GM12878 (cell line): ENCODE results near the gene MMP10. TPM values are rescaled to one million over a fixed set of nuclear protein-coding genes. Genes with fewer than 3 reads are reported as not detected.

Source experiments
- ATAC-seq: fragments of 200-7000 bp; cut with Tn5 transposase; 3 replicates; pipeline ENCODE4 v1.9.1; 2020; ENCODE audit warnings: mild to moderate bottlenecking, moderate library complexity
- BruUV-seq: library from RNA; stranded (reverse); fragments of 400-500 nt; replicated peaks from 2 replicates; lab custom pipeline; 2021; lab: Mats Ljungman, UMichigan
- CTCF ChIA-PET: fragments of 300-600 bp; sonication (Branson Sonifier 250); formaldehyde crosslinking; extraction: SDS; loops from one replicate; lab custom pipeline; 2021; ENCODE audit warnings: inconsistent platforms; lab: Yijun Ruan, JAX
- POLR2A ChIA-PET: fragments of 350-600 bp; formaldehyde crosslinking; extraction: SDS; loops from one replicate; lab custom pipeline; 2021; ENCODE audit warnings: inconsistent platforms; lab: Charles Lee
- RAD21 ChIA-PET: fragments of 300-600 bp; sonication (Branson Sonifier 250); formaldehyde crosslinking; loops from one replicate; lab custom pipeline; 2023; ENCODE audit warnings: antibody characterized with exemption; ENCODE audit not compliant: unreplicated experiment; lab: Charles Lee
- SMC1A ChIA-PET: fragments of 300-600 bp; sonication (Branson Sonifier 250); formaldehyde crosslinking; loops from one replicate; lab custom pipeline; 2023; ENCODE audit not compliant: unreplicated experiment, uncharacterized antibody; lab: Charles Lee
- DNase-seq: peaks from one replicate; pipeline ENCODE4 v3.0.0-alpha.2; 2011; ENCODE audit warnings: low read depth, low spot score
- FAIRE-seq: peaks from 3 replicates; lab custom pipeline; 2011; peaks lifted over from hg19 to GRCh38; lab: Jason Lieb, UNC
- H2AFZ ChIP-seq: 2 replicates; pipeline ENCODE4 v1.6.0; 2011; ENCODE audit warnings: low read depth, low read length, control low read depth; ENCODE audit not compliant: control insufficient read depth
- H3K27ac ChIP-seq: 2 replicates; pipeline ENCODE4 v1.5.1; 2011; ENCODE audit warnings: control low read depth; ENCODE audit not compliant: control insufficient read depth, insufficient read depth
- H3K27me3 ChIP-seq, 2 experiments: replicated peaks in 1 of 2; 2 replicates each; pipeline versions ENCODE4 v1.6.0 to v1.6.1; 2011; ENCODE audit warnings: low read length in 1 of 2; ENCODE audit not compliant: control insufficient read depth in 2 of 2, insufficient read depth in 2 of 2
- H3K36me3 ChIP-seq, 2 experiments: 2 replicates each; pipeline ENCODE4 v1.5.1; 2011; ENCODE audit warnings: low read length in 1 of 2; ENCODE audit not compliant: control insufficient read depth in 2 of 2, insufficient read depth in 2 of 2
- H3K4me1 ChIP-seq: 2 replicates; pipeline ENCODE4 v1.6.1; 2011; ENCODE audit warnings: mild to moderate bottlenecking, low read length, moderate library complexity, mixed read lengths; ENCODE audit not compliant: control insufficient read depth, insufficient read depth
- H3K4me2 ChIP-seq: 2 replicates; pipeline ENCODE4 v1.6.0; 2011; ENCODE audit warnings: control low read depth; ENCODE audit not compliant: control insufficient read depth, insufficient read depth
- H3K4me3 ChIP-seq: fragments of 200-600 bp; sonication (generic); 2 replicates; pipeline ENCODE4 v1.5.1; 2016
- H3K79me2 ChIP-seq: 2 replicates; pipeline ENCODE4 v1.6.0; 2011; ENCODE audit warnings: low read length; ENCODE audit not compliant: control insufficient read depth, insufficient read depth
- H3K9ac ChIP-seq: 2 replicates; pipeline ENCODE4 v1.8.0; 2011; ENCODE audit warnings: low read length, control low read depth, mixed read lengths; ENCODE audit not compliant: control insufficient read depth, insufficient read depth
- H3K9me3 ChIP-seq: replicated peaks from 3 replicates; pipeline ENCODE4 v1.5.1; 2011; ENCODE audit warnings: mild to moderate bottlenecking, low read length; ENCODE audit not compliant: control insufficient read depth, insufficient read depth
- H4K20me1 ChIP-seq: 2 replicates; pipeline ENCODE4 v1.6.0; 2011; ENCODE audit not compliant: control insufficient read depth, insufficient read depth
- BMI1 ChIP-seq: fragments of 450-650 bp; IDR thresholded peaks from 2 replicates; pipeline ENCODE4 v1.6.1; 2016; ENCODE audit warnings: mild to moderate bottlenecking, moderate library complexity, borderline replicate concordance
- ESRRA ChIP-seq: IDR thresholded peaks from 2 replicates; pipeline ENCODE4 v1.6.1; 2012; ENCODE audit warnings: mild to moderate bottlenecking, low read length, improper control_type of control experiment
- ETV6 ChIP-seq, 2 experiments: fragments of 450-650 bp in 1 of 2; IDR thresholded peaks in 1 of 2; conservative IDR thresholded peaks in 1 of 2; 2 replicates each; pipeline ENCODE4 v1.6.1; 2014; ENCODE audit warnings: antibody characterized with exemption in 1 of 2, borderline replicate concordance in 1 of 2, low read depth in 1 of 2, mild to moderate bottlenecking in 1 of 2, moderate library complexity in 1 of 2
- HDAC6 ChIP-seq: fragments of 200-600 bp; sonication (generic); IDR thresholded peaks from one replicate; pipeline ENCODE4 v1.8.0; 2017; ENCODE audit warnings: antibody characterized with exemption; ENCODE audit not compliant: unreplicated experiment
- IRF3 ChIP-seq: fragments of 450-650 bp; IDR thresholded peaks from 2 replicates; pipeline ENCODE4 v1.6.1; 2014; ENCODE audit warnings: mild to moderate bottlenecking
- IRF4 ChIP-seq: IDR thresholded peaks from 2 replicates; pipeline ENCODE4 v1.6.1; 2011; ENCODE audit warnings: low read depth, low read length
- MTA3 ChIP-seq: IDR thresholded peaks from 2 replicates; pipeline ENCODE4 v1.6.1; 2012; ENCODE audit warnings: low read length, inconsistent platforms, borderline replicate concordance
- NFIC ChIP-seq: IDR thresholded peaks from 2 replicates; pipeline ENCODE4 v1.6.1; 2012; ENCODE audit warnings: low read depth, mild to moderate bottlenecking, inconsistent platforms, low read length, moderate library complexity
- PAX8 ChIP-seq: fragments of 450-650 bp; IDR thresholded peaks from 2 replicates; pipeline ENCODE4 v1.6.1; 2017; ENCODE audit warnings: mild to moderate bottlenecking, moderate library complexity
- POU2F2 ChIP-seq: IDR thresholded peaks from 3 replicates; pipeline ENCODE4 v1.6.1; 2011; ENCODE audit warnings: low read depth, mild to moderate bottlenecking, low read length, borderline replicate concordance
- SUPT20H ChIP-seq: IDR thresholded peaks from 2 replicates; pipeline ENCODE4 v1.6.1; 2011; ENCODE audit warnings: low read depth, mild to moderate bottlenecking, low read length, moderate library complexity, borderline replicate concordance; ENCODE audit not compliant: control insufficient read depth
- WRNIP1 ChIP-seq: IDR thresholded peaks from 2 replicates; pipeline ENCODE4 v1.6.1; 2011; ENCODE audit warnings: low read depth, low read length, improper control_type of control experiment, borderline replicate concordance
- ZBTB33 ChIP-seq: fragments of 450-650 bp; IDR thresholded peaks from 2 replicates; pipeline ENCODE4 v1.6.1; 2017; ENCODE audit warnings: mild to moderate bottlenecking
- WGBS: methylation state at CpG from one replicate; pipeline ENCODE4 v1.1.6; 2016; ENCODE audit warnings: low lambda C conversion rate; ENCODE audit not compliant: insufficient replicate concordance, insufficient coverage; ENCODE audit errors: missing lambda C conversion rate; 5-methylcytosine and 5-hydroxymethylcytosine counted together
- in situ Hi-C: fragments of 300-500 bp; cut with MboI; formaldehyde crosslinking; loops from 9 replicates; pipeline ENCODE4 v1.14.3; 2018; ENCODE audit warnings: mixed read lengths
- intact Hi-C: fragments of 100-400 bp; cut with micrococcal nuclease; formaldehyde crosslinking; loops from one replicate; pipeline ENCODE4 v1.14.2; 2022; ENCODE audit not compliant: unreplicated experiment
- polyA plus RNA-seq, 11 experiments: library from polyadenylated mRNA; depleted of rRNA in 4 of 11; unstranded in 6 of 11; stranded (reverse) in 5 of 11; fragments of >200 nt; fragmentation: Nextera tagmentation in 4 of 11; fragmentation: Illumina TruSeq in 1 of 11; extraction: Ambion mirVana in 4 of 11; extraction: Trizol in 1 of 11; gene quantifications; 1 replicate in 1 of 11; 2 replicates in 10 of 11; pipeline versions ENCODE4 v1.2.1 to v1.2.3, GENCODE V29; 2011 to 2016; ENCODE audit warnings: inconsistent platforms in 2 of 11, missing spikeins in 2 of 11, low read depth in 1 of 11
- total RNA-seq, 4 experiments: library from RNA; depleted of rRNA in 3 of 4; stranded (reverse); fragments of >200 nt in 3 of 4; fragmentation: Illumina TruSeq in 1 of 4; extraction: Trizol in 1 of 4; gene quantifications; 2 replicates each; pipeline versions ENCODE4 v1.2.1 to v1.2.3, GENCODE V29; 2013 to 2021

Gene MMP10
- total and polyA plus RNA-seq, 10 of the 15 experiments (the other 5 are each of a cell fraction or from before 2014, with no cell fraction given) = not detected

DNA sequence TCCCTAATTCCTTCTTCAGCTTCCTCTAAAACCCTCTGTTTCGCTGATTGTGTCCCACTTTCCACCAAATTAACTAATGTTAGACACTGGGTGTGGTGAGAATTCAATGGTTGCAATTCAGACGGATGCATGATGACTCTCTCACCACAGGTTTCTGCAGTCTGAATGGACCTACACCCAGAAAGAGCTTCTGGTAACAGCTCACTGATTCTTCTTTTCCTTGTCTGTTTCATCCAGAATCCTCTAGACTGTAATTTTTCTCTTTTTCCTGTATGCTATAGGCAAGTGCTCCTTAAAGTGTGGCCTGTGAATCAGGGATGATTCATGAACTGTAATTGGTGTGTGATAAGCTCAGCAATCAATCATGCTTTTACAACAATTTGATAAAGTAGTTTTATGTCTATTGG, 18.1 kb downstream of the MMP10 start:
- Histone ChIP-seq H3K36me3 (no peaks in the 10 kb centered on the region), H3K27me3 (no peaks in the 10 kb centered on the region; a peak in 2 of 4 replicates), H2AFZ (no peak overlapping the region), H3K9ac (no peak overlapping the region), H3K4me3 (no peak overlapping the region), H3K4me1 (no peaks in the 10 kb centered on the region), H3K79me2 (no peaks in the 10 kb centered on the region), H4K20me1 (no peaks in the 10 kb centered on the region), H3K4me2 (no peak overlapping the region), H3K27ac (no peak overlapping the region), H3K9me3 (no peaks in the 10 kb centered on the region)
- in situ Hi-C loops = no loop called here
- DNase-seq (no peak), ATAC-seq (no peak), FAIRE-seq (no peak)
- 12% methylated on average over 2 of the region's 2 CpGs for WGBS
- ChIA-PET POLR2A (no interaction called here), CTCF (no interaction called here), RAD21 (no interaction called here), SMC1A (interaction anchor here (1.1 to 1.2 kb wide), 2 partner anchors 9 to 10 kb away, joined by 3 read pairs; no protein-coding TSS in a partner anchor)
- TF ChIP-seq ETV6 (conservative IDR thresholded peaks at IDR 0.05 in 1 of 2, IDR thresholded peaks at IDR 0.05 in 1 of 2; ENCODE audit: borderline replicate concordance in 1 of 2, low read depth in 1 of 2) (no peak), HDAC6 (no peak), PAX8 (no peak), WRNIP1 (no peak)
- no TSS peak for BruUV-seq
- intact Hi-C loops = no loop called here

DNA sequence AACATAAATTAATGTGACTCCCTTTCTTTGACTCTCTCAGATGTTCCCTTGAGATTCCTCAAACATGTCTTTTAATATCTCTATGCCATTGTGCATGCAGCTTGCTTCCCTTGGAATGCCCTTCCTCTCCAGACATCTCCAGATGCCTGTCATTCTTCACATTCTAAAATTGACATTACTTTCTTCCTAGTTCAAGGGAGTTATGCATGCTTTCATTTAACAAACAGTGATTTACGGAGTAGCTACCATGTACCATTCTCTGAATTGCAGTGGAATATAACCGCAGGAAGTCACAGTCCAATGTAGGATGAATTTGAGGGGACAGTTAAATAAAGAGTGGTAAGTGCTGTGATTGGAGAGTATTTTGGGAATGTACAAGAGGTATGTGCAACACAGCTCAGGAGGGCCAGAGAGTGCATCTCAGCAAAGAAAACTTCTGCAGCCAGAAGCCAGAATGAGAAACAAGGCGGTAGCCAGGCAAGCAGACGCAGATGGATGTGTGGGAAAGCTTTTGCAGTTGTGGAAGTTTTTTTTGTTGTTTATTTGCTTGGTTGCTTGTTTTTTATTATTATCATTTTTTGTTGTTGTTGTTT, 18.7 kb downstream of the MMP10 start:
- ChIA-PET SMC1A (interaction anchor here (1.1 to 1.2 kb wide), 2 partner anchors 9 to 10 kb away, joined by 3 read pairs; no protein-coding TSS in a partner anchor), RAD21 (no interaction called here), CTCF (no interaction called here), POLR2A (no interaction called here)
- BruUV-seq = no TSS peak
- in situ Hi-C loops (no loop called here), intact Hi-C loops (no loop called here)
- no peak overlapping the region for H3K9ac ChIP-seq
- H3K4me1 ChIP-seq = no peaks in the 10 kb centered on the region
- TF ChIP-seq ZBTB33 = no peak
- TF ChIP-seq MTA3 = no peak
- TF ChIP-seq SUPT20H = no peak
- no peak for TF ChIP-seq ESRRA
- TF ChIP-seq POU2F2 = no peak
- TF ChIP-seq NFIC = no peak
- no peak for TF ChIP-seq IRF3
- no peak for TF ChIP-seq IRF4
- TF ChIP-seq BMI1 = no peak
- no peak for DNase-seq
- no peak overlapping the region for H2AFZ ChIP-seq
- no peaks in the 10 kb centered on the region for H3K9me3 ChIP-seq
- H3K79me2 ChIP-seq = no peaks in the 10 kb centered on the region
- no peak overlapping the region for H3K4me2 ChIP-seq
- H3K36me3 ChIP-seq = no peaks in the 10 kb centered on the region
- H3K27ac ChIP-seq = no peak overlapping the region
- ATAC-seq = no peak
- FAIRE-seq = no peak
- WGBS = 45% methylated on average over 4 of the region's 4 CpGs
- no peaks in the 10 kb centered on the region for H4K20me1 ChIP-seq
- no peak overlapping the region for H3K4me3 ChIP-seq
- H3K27me3 ChIP-seq = no peaks in the 10 kb centered on the region; a peak in 2 of 4 replicates
